Measurements from ENCODE around the gene MPND.
"Not testable (repeated sequence)": the region's sequence is repeated elsewhere in the genome, so short reads cannot be mapped to it uniquely, and the experiment has no call there.

The MPND gene

DNA sequence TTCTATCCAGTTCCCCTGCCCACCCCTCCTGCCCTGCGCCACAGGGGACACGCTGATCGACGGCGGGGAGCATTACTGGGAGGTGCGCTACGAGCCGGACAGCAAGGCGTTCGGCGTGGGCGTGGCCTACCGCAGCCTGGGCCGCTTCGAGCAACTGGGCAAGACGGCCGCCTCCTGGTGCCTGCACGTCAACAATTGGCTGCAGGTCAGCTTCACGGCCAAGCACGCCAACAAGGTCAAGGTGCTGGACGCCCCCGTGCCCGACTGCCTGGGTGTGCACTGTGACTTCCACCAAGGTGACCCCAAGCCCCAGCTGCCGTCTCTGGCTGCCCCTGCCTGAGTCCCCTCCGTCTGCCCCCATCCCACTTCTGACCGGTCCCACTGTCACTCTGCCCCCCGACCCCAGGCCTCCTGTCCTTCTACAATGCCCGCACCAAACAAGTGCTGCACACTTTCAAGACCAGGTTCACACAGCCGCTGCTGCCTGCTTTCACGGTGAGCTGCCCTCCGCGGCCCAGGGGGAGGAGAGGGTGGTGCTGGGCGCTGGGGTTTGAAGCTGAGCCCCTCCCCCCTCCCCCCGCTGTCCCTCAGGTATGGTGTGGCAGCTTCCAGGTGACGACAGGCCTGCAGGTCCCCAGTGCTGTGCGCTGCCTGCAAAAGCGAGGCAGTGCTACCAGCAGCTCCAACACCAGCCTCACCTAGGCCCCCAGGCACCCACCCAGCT, 20.3 kb upstream of the MPND start:
- no peak for DNase-seq

GRCh38 chr19:4323692-4324091, 19.7 kb upstream of the MPND start:
- no peak for DNase-seq

DNA sequence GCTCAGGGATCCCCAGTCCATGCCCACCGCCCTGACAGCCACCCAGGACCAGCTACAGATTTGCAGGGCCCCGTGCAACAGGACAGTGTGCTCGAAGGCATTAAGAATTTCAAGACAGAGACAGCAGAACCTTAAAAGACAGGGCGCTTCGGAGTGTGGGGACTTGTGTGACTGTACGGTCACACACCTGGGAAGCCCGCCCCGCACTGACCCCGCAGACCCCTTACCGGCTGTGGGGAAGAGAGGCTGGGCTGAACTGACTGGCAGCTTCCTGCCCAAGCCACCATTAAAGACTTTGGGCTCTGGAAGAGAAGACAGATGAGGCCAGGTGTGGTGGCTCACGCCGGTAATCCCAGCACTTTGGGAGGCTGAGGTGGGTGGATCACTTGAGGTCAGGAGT, 19.1 kb upstream of the MPND start:
- DNase-seq, result no peak

- no peak for DNase-seq
Observed at GRCh38 chr19:4326215-4326836, 17.0 kb upstream of the MPND start.

DNA sequence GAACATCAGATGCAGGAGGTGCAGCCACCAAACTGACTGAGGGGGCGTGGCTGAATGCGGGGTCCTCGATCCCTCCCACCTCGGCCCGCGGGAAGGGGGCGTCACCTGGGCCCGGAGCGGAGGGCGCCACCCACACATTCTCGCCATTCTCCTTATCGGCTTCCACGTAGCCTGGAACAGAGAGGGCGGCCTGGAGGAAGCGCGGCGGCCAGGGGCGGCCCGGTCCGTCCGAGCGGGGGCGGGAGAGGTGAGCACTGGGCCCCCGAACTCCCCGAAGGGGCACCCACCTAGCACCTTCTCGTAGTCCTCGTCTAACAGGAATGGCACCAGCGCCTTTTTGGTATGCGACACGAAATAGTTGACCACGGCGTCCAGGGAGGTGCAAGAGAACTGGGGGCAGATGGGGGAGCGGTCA, 16.5 kb upstream of the MPND start:
- peak; percentile 29 for DNase-seq

GRCh38 chr19:4327252-4327876, 16.0 kb upstream of the MPND start:
- DNase-seq, result peak; percentile 96

- DNase-seq, result no peak
Observed at GRCh38 chr19:4327877-4328242, 15.5 kb upstream of the MPND start.

GRCh38 chr19:4328243-4328990, 14.9 kb upstream of the MPND start:
- DNase-seq, result peak; percentile 99

DNA sequence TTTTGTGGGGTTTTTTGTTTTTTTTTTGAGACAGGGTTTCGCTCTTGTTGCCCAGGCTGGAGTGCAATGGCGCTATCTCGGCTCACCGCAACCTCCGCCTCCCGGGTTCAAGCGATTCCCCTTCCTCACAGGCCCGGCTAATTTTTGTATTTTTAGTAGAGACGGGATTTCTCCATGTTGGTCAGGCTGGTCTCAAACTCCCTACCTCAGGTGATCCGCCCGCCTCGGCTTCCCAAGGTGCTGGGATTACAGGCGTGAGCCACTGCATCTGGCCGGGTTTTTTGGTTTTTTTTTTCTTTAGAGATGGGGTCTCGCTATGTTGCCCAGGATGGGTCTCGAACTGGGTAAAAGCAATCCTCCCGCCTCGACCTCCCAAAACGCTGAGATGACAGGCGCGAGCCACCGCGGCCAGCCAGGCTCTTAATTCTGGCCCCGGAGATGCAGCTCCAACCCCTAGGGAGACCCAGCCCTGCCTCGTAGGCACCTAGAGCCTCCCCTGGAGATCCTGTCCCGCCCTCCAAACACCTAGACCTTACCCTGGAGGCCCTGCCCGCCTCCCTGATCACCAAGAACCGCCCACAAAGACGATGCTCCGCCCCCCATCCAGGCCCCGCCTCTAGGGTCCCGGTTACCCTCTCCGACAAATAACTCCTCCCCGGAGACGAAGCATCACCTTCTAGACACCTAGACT, 14.2 kb upstream of the MPND start:
- peak; percentile 84 for DNase-seq

DNA sequence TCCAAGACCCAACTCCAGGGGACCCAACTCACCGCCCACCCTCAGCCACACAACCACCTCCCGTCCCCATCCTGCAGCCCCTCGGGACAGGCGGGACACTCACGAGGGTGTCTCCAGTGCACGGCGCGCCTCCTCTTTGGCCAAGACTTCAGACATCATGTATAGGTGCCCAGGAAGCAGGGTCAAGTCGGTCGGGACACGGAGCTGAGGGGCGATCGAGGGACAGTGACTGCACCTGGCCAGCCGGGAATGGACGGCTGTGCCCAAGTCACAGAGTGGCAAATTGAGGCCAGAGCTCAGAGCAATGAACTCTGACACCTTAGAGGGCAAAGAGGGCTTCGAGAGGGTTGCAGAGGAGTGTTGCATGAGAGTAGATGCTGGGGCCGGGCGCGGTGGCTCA, 13.5 kb upstream of the MPND start:
- DNase-seq, result no peak

DNA sequence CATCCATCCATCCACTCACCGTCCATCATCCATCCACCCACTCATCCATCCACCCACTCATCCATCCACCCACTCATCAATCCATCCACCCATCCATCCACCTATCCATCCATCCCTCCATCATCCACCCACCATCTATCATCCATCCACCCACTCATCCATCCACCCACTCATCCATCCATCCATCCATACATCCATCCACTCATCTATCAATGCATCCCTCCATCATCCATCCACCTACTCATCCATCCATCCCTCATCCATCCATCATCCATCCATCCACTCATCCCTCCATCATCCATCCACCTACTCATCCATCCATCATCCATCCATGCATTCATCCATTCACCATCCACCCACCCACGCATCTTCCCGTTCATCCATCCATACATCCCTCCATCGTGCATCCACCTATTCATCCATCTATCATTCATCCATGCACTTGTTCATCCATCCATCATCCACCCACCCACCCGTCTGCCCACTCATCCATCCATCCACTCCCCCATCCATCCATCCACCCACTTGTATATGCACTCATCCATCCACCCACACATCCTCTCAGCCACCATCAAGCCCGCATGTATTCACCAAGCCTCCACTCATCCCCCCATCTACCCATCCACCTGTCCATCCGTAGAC, 8.3 kb upstream of the MPND start:
- DNase-seq, result no peak

GRCh38 chr19:4337906-4338440, 5.4 kb upstream of the MPND start:
- DNase-seq, result no peak

DNA sequence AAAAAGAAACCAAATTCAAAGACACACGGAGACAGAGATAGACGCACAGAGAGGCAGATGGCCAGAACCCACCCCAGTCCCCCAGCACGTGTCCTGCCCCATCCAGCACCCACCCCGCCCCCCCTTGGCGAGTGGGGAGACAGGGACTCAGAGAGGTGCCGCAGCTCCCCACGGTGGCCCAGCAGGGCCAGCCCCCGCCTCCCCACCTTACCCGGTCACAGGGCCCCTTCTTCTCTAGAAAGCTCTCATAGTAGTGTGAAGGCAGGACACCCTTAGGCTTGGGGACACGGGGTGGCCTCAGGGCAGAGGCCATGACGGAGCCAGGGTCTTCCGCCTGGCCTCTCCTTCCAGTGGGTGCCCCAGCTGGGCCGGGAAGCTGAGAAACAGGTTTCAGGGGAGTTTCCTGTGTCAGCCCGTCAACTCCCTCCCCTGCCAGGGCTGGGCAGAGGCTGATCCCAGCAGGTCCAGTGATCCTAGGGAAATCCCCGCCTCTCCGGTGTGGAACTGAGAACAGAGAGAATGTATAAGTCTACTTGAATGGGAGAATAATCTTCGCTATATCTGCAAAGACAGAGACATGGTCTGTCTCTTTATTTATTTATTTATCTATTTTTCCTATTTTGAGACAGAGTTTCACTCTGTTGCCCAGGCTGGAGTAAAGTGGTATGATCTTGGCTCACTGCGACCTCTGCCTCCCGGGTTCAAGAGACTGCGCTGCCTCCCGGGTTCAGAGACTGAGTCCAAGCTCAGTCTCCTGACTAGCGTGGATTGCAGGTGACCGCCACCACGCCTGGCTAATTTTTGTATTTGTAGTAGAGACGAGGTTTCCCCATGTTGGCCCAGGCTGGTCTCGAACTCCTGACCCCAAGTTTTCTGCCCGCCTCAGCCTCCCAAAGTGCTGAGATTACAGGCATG, 4.7 kb upstream of the MPND start, which contains the start of gene STAP2:
TSS of gene STAP2 (minus strand) at position 387 of the 915 bp plus-strand sequence. CDS start at position 313, 74 bp downstream.
- peak; percentile 36 for DNase-seq

DNA sequence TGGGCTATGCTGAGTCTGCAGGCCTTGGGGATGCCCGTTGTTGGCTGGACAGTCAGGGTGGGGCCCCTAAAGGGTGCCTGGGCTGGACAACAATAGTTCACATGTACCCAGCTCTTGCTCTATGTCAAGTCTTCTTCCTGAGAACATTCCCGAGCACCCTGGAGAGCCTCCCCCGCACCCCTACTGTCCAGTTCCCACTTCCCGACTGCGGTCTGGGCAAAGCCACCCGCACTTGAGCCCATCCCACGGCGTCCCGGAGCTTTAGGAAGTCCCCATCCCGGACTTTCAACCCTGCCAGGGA, 1.1 kb upstream of the MPND start:
- no peak for DNase-seq

- peak; percentile 95 for DNase-seq
Observed at GRCh38 chr19:4342615-4343369, 570 bp upstream of the MPND start.

- DNase-seq, result no peak
Observed at GRCh38 chr19:4345342-4346019, 2.1 kb downstream of the MPND start.

- DNase-seq, result no peak
Observed at GRCh38 chr19:4346020-4346383, 2.6 kb downstream of the MPND start.

DNA sequence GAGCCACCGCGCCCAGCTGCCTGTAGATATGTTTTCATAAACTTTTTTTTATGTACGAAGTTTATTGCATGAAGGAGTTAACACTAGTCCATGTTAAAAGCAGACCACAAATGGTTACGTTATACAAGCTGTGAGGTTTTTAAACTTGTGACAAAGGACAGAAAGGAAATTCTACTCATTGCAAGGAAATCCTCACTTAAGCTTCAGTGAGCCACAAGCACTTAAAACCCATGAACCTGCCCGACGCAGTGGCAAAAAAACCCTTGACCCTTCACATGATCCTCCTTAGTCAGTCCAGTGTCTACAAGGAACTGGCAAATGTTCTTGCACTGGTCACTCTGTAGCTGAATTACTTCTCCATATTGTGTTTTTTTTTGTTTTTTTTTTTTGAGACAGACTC, 4.2 kb downstream of the MPND start:
- DNase-seq, result no peak

DNA sequence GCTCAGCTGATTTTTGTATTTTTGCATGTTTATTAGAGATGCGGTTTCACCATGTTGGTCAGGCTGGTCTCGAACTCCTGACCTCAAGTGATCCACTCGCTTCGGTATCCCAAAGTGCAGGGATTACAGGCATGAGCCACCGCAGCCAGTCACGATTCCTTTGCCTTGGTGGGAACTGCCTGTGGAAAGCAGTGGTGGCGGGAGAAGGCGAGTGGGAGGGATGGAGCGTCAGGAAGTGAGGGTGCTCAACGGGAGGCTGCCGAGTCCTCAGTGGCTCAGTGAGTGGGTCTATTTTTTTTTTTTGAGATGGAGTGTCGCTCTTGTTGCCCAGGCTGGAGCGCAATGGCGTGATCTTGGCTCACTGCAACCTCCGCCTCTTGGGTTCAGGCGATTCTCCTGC, 5.9 kb downstream of the MPND start:
- not testable (repeated sequence) for DNase-seq

DNA sequence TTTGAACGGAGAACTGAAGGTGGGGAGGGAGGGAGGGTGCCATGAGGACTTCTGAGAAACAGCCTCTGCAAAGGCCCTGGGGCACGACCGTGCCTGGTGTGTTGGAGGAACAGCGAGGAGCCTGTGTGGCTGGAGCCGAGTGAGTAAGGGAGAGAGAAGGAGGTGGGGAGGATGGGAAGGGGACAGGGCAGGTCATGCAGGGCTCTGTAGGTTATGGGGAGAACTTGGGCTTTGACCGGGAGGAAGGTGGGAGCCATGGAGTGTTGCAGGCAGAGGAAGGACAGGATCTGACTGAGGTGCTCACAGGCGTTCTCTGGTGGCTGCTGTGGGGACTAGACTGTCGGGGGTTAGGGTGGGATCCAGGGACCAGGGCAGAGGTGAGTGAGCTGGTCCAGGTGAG, 6.7 kb downstream of the MPND start:
- DNase-seq, result no peak

All from activated CD4-positive, alpha-beta T cell treated with anti-CD3 and anti-CD28 coated beads for 48 hours (primary cell).